Tongue (tissue), 3 donors: Measurements from ENCODE around the gene PLPPR2. TPM values are rescaled to one million over a fixed set of nuclear protein-coding genes. Genes with fewer than 3 reads are reported as not detected.
"Not testable (repeated sequence)": the region's sequence is repeated elsewhere in the genome, so short reads cannot be mapped to it uniquely, and the experiment has no call there.

ENCODE experiments used
- DNase-seq: peaks from one replicate; pipeline ENCODE4 v3.0.0-alpha.2; 2015
- small RNA-seq: library from RNA; depleted of rRNA; stranded (forward); fragments of <200 nt; gene quantifications from one replicate; pipeline ENCODE3, GENCODE V24; 2014; ENCODE audit warnings: low replicate concordance
- total RNA-seq: library from RNA; depleted of rRNA; stranded (reverse); fragments of >200 nt; gene quantifications from one replicate; pipeline ENCODE4 v1.2.3, GENCODE V29; 2014

Gene PLPPR2
- total RNA-seq, 1 donor from 2014 or later: 20.3 TPM

DNA sequence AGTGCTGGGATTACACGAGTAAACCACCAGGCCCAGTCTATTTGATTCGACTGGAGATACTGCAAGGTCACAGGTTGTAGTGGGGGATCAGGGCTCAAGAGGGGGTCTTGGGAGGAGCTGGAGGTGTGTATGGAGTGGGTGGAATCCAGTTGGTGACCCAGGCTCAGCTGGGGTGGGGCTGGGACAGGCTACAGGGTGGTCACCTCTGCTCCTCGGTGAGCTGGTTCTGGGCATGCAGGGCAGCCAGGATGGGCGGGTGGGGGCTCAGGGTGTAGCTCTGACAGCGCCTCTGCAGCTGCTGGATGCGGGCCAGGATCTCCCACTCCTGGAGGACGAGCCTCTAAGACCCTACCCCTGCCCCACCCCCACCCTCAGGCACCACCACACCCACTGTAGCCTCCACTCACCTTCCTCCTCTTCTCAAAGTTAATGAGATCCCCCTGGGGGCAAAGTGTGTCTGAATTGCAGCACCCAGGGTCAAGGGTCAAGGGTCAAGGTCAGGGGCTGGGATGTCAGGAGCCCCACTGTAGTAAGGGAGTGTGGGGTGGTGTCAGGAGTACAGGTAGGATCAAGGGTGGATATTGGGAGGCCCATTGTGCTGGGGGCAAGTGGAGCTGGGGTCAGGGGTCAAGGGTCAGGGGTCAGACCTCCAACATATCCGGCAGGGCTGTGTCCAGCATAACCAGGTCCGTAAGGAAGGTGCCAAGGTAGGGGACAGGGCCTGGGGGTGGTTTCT is 46.7 kb downstream of the PLPPR2 start:
- no peak for DNase-seq

DNA sequence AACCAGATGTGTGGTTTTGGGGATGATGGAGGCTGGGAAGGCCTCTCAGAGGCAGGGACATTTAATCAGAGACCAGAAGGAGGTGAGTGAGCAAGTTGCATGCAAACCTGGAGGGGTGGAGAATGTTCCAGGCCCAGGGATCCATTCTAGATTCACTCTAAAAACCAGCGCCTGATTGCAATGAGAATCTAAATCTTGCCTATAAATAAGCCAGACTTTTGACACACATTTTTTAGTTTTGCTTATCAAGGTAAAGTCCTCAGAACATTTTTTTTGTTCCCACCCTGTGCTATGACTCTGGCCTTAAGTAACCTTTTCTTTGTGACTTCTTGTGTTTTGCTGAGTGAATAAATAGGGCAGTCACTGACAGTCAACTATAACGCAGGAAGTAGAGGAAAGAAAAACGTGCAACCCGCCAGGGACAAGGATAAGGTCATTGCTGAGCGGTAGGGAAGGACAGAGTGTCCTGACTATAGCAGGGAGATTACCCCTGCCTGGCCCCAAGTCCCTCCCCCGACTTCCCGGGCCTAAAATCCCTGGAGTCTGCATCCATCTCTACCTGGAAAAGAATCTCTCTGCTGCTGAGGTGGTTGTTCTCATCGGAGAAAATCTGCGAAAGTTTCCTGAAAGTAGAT is 49.5 kb downstream of the PLPPR2 start:
- DNase-seq: no peak

DNA sequence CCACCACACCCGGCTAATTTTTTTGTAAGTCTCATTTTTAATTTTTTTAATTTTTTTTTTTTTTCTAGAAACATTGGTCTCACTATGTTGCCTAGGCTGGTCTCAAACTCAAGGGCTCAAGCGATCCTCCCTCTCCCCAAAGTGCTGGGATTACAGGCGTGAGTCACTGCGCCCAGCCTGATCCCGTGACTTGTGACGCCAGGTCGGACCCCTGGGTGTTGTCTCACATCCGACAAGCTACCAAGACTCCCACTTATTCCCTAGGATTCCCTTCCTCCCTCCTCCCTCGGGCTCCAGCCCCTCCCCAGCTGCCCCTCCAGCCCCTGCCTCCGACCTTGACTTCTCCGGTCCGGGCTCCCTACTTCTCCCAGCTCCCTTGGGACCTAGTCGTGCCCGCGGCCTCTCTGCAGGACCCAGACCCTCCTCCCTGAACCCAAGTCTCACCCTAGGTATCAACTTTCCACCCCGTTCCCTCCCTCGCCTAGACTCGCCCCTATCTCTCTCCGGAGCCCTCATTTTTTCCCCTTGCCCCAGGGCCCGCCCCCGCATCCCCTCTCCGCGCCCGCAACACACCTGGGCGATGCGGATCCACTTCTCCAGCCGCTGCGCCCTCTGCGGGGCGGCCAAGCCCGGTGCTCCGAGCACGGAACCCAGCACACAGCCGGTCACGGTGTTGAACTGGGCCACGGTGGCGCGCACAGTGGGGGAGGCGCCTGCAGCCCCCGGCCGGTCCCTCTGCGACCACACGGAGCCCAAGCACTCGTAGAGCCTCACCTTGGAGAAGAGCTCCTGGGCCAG is 50.8 kb downstream of the PLPPR2 start:
- no peak for DNase-seq

DNA sequence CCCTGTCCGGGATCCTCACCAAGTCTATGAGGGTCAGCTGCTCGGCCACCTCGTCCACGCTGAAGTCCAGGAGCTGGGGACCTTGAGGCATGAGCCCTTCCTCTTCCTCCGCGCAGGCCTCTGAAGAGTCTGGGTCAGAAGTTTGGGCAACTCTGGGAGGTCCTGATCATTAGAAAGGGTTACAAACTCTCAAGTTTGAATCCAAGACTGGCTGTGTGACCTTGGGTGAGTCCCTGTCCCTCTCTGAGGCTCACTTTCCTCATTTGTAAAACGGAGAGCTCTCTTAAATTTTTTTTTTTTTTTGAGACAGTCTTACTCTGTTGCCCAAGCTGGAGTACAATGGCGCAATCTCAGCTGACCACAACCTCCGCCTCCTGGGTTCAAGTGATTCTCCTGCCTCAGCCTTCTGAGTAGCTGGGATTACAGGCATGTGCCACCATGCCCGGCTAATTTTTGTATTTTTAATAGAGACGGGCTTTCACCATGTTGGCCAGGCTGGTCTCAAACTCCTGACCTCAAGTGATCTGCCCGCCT is 51.5 kb downstream of the PLPPR2 start:
- DNase-seq: not testable (repeated sequence)

DNA sequence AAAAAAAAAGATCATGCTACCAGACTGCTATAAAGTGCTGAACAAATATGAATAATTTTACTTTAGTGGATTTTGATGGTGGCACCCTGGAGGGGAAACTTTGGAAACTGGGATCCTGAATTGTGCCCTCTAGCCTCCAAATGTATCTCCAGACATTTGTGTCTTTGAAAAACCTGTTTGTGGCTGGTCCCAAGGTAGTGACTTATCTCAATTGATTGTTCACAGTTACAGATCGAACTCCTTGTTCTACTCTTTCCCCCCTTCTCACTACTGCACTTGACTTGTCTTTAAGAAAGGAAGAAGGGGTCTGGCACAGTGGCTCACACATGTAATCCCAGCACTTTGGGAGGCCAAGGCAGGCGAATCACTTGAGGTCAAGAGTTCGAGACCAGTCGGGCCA is 53.4 kb downstream of the PLPPR2 start:
- DNase-seq: no peak

DNA sequence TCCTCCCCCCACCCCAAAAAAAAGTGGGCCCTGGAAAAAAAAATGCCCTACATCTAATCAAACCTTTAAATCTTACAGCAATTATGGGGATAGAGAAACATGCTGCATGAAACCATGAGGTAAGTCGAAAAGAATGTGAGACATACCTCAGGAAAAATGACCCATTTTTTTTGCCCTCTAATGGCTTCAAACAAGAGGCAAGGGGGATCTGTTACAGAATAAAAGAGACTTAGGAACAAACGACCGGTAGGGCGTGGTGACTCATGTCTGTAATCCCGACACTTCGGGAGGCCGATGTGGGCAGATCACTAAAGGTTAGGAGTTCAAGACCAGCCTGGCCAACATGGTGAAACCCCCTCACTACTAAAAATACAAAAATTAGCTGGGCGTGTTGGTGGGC is 55.5 kb downstream of the PLPPR2 start:
- no peak for DNase-seq

DNA sequence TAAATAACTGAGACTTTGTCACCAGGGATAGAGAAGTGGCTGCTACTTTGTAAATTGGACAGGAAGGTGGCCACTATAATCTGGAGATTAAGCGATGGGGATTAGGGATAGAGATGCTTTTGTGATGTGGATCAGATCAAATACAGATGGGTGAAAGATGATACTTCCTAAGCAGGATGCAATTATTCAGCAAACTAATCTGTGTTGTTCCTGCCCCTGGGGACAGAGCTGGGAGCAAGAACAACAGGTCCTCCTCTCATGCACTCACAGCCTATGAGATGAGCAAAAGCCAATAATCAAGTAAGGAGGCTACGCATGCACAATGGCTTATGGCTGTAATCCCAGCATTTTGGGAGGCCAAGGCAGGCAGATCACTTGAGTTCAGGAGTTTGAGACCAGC is 59.3 kb downstream of the PLPPR2 start:
- DNase-seq: no peak

Small RNA genes lying within 50 kb of the gene (small RNA-seq; reads per million reads assigned to genes)
- not detected for gene RF00019

Other genes with a start within 250 kb of the PLPPR2 start
- gene SPC24, start 199.7 kb upstream of the PLPPR2 start, total RNA-seq: 12.3 TPM
- gene KANK2, start 157.9 kb upstream of the PLPPR2 start, total RNA-seq: 236 TPM
- gene ANGPTL8, start 115.8 kb upstream of the PLPPR2 start, total RNA-seq: not detected
- 23.2 TPM for gene DOCK6, start 92.9 kb upstream of the PLPPR2 start, total RNA-seq
- not detected for gene TSPAN16, start 59.3 kb upstream of the PLPPR2 start, total RNA-seq
- 19.2 TPM for gene RAB3D, start 15.8 kb upstream of the PLPPR2 start, total RNA-seq
- 98.4 TPM for gene TMEM205, start 9.2 kb upstream of the PLPPR2 start, total RNA-seq
- 7.4 TPM for gene CCDC159, start 8.9 kb upstream of the PLPPR2 start, total RNA-seq
- 0.82 TPM for gene SWSAP1, start 19.2 kb downstream of the PLPPR2 start, total RNA-seq
- 3.0 TPM for gene EPOR, start 28.9 kb downstream of the PLPPR2 start, total RNA-seq
- gene RGL3, start 63.9 kb downstream of the PLPPR2 start, total RNA-seq: 0.10 TPM
- not detected for gene ODAD3, start 79.7 kb downstream of the PLPPR2 start, total RNA-seq
- 86.7 TPM for gene PRKCSH, start 80.2 kb downstream of the PLPPR2 start, total RNA-seq
- 0.31 TPM for gene ELAVL3, start 125.6 kb downstream of the PLPPR2 start, total RNA-seq
- 4.2 TPM for gene ZNF653, start 150.4 kb downstream of the PLPPR2 start, total RNA-seq
- 56.6 TPM for gene ECSIT, start 173.7 kb downstream of the PLPPR2 start, total RNA-seq
- 53.1 TPM for gene CNN1, start 183.4 kb downstream of the PLPPR2 start, total RNA-seq
- gene ELOF1, start 203.8 kb downstream of the PLPPR2 start, total RNA-seq: 9.4 TPM
- gene ACP5, start 222.2 kb downstream of the PLPPR2 start, total RNA-seq: 2.5 TPM
- gene ZNF627, start 242.1 kb downstream of the PLPPR2 start, total RNA-seq: 21.1 TPM